Spleen (tissue), 11 donors: Measurements from ENCODE around the gene S100A5. TPM values are rescaled to one million over a fixed set of nuclear protein-coding genes. Genes with fewer than 3 reads are reported as not detected.

Experiments used
- DNase-seq: peaks from one replicate; pipeline ENCODE4 v3.0.0-alpha.2; 2020
- H3K27ac ChIP-seq, 8 donors: fragments of 200-600 bp; sonication (generic) in 7 of 8; 1 replicate in 4 of 8; 2 replicates in 4 of 8; pipeline versions ENCODE4 v1.5.0 to v1.8.0; 2016 to 2021; ENCODE audit warnings: inconsistent platforms in 4 of 8, mild to moderate bottlenecking in 4 of 8, moderate library complexity in 1 of 8
- H3K27me3 ChIP-seq, 7 donors: fragments of 200-600 bp; sonication (generic) in 6 of 7; replicated peaks in 1 of 7; 1 replicate in 4 of 7; 2 replicates in 3 of 7; pipeline versions ENCODE4 v1.5.0 to v1.8.0; 2016 to 2021; ENCODE audit warnings: inconsistent platforms in 3 of 7, mild to moderate bottlenecking in 1 of 7
- H3K36me3 ChIP-seq, 6 donors: fragments of 200-600 bp; sonication (generic) in 5 of 6; 1 replicate in 4 of 6; 2 replicates in 2 of 6; pipeline versions ENCODE4 v1.5.0 to v1.8.0; 2016 to 2021; ENCODE audit warnings: inconsistent platforms in 2 of 6
- H3K4me1 ChIP-seq, 6 donors: fragments of 200-600 bp; sonication (generic) in 5 of 6; 1 replicate in 3 of 6; 2 replicates in 3 of 6; pipeline versions ENCODE4 v1.5.0 to v1.8.0; 2016 to 2021; ENCODE audit warnings: inconsistent platforms in 3 of 6
- H3K4me3 ChIP-seq, 8 donors: fragments of 200-600 bp; sonication (generic) in 7 of 8; 1 replicate in 4 of 8; 2 replicates in 4 of 8; pipeline versions ENCODE4 v1.5.0 to v1.8.0; 2016 to 2021; ENCODE audit warnings: inconsistent platforms in 4 of 8, mild to moderate bottlenecking in 4 of 8, moderate library complexity in 2 of 8
- H3K9me3 ChIP-seq, 8 donors: fragments of 200-600 bp; sonication (generic) in 7 of 8; 1 replicate in 4 of 8; 2 replicates in 4 of 8; pipeline versions ENCODE4 v1.5.0 to v1.8.0; 2016 to 2021; ENCODE audit warnings: inconsistent platforms in 4 of 8
- CTCF ChIP-seq, 11 experiments: fragments of 200-600 bp in 7 of 11; fragments of 450-650 bp in 4 of 11; sonication (generic) in 4 of 11; IDR thresholded peaks in 8 of 11; conservative IDR thresholded peaks in 3 of 11; 1 replicate in 7 of 11; 2 replicates in 4 of 11; pipeline versions ENCODE4 v1.4.0 to v1.8.0; 2016 to 2021; ENCODE audit warnings: antibody characterized with exemption in 11 of 11, inconsistent platforms in 4 of 11, mild to moderate bottlenecking in 1 of 11
- POLR2A ChIP-seq, 3 donors: fragments of 450-650 bp; IDR thresholded peaks; one replicate each; pipeline ENCODE4 v1.5.1; 2017; ENCODE audit warnings: antibody characterized with exemption in 3 of 3, mild to moderate bottlenecking in 1 of 3
- POLR2AphosphoS5 ChIP-seq, 3 donors: sonication (generic); formaldehyde crosslinking; IDR thresholded peaks; one replicate each; pipeline ENCODE4 v1.5.1; 2017; ENCODE audit warnings: antibody characterized with exemption in 3 of 3
- WGBS, 5 donors: extraction: QIAGEN DNeasy Blood & Tissue Kit in 3 of 5; methylation state at CpG; one replicate each; pipeline versions ENCODE4 v1.1.5 to v1.1.7; 2013 to 2018; 5-methylcytosine and 5-hydroxymethylcytosine counted together
- intact Hi-C: fragments of 100-400 bp; cut with DNase I; formaldehyde crosslinking; loops from one replicate; pipeline ENCODE4 v1.15.0; 2023; ENCODE audit warnings: low total_unique reads
- polyA plus RNA-seq, 3 donors: library from polyadenylated mRNA; stranded (reverse); fragments of 200-250 nt; gene quantifications; one replicate each; pipeline ENCODE4 v1.2.1, GENCODE V29; 2013
- total RNA-seq, 7 donors: library from RNA; depleted of rRNA in 3 of 7; stranded (reverse); fragments of >200 nt in 3 of 7; fragmentation: NEBNext Ultra II Directional in 4 of 7; extraction: Animal tissue kit (Norgen Biotek cat#: 25700) in 4 of 7; gene quantifications; one replicate each; pipeline versions ENCODE4 v1.1.0 to v1.2.1, GENCODE V29; 2016 to 2021
- donor health status: healthy with polysubstance abuse.
- donor health status: DM: no; HTN: no; CAD: no; lungs with moderate emphysema.
- donor health status: DM: no; HTN: no; CAD: no.
- donor health status: Bipolar disorder and iron deficiency.
- donor health status: healthy.
- donor health status: DM: no; HTN: no; CAD: no.
- donor health status: DM: yes; HTN: yes; CAD: no.

Gene S100A5
- total and polyA plus RNA-seq, 10 donors: 0.32 to 2.8 (median 0.46) TPM; not detected in 7

- H3K4me1 ChIP-seq: peaks cover 24 to 78% (median 66%) of the 10 kb centered on the region in 6 donors
- H3K27me3 ChIP-seq: no peaks in the 10 kb centered on the region
- H3K4me3 ChIP-seq: no peak overlapping the region
- intact Hi-C loops: no loop called here
- peaks cover 0 to 27% (median 0%) of the 10 kb centered on the region in 6 donors for H3K36me3 ChIP-seq
- no peaks in the 10 kb centered on the region for H3K9me3 ChIP-seq
- 85 to 89% (median 87%) methylated on average over 4 of the region's 4 CpGs for WGBS, 5 donors
- peak overlapping the region in 4 of 8 donors; percentile 73 to 93 (median 88) for H3K27ac ChIP-seq
- peak; percentile 48 for DNase-seq
- TF ChIP-seq POLR2AphosphoS5 (IDR thresholded peaks at IDR 0.05): no peak
- TF ChIP-seq POLR2A (IDR thresholded peaks at IDR 0.05): no peak
- no peak for TF ChIP-seq CTCF (IDR thresholded peaks at IDR 0.05 in 8 of 11, conservative IDR thresholded peaks at IDR 0.05 in 3 of 11)
These were observed 1.2 kb downstream of the S100A5 start for GRCh38 chr1:153539395-153540093.

GRCh38 chr1:153538315-153538821 is 2.4 kb downstream of the S100A5 start:
- H3K4me3 ChIP-seq: no peak overlapping the region
- peaks cover 22 to 78% (median 66%) of the 10 kb centered on the region in 6 donors for H3K4me1 ChIP-seq
- peak overlapping the region in 2 of 8 donors; percentile 9 to 32 for H3K27ac ChIP-seq
- no peaks in the 10 kb centered on the region for H3K9me3 ChIP-seq
- no peaks in the 10 kb centered on the region for H3K27me3 ChIP-seq
- intact Hi-C loops: no loop called here
- DNase-seq: peak; percentile 66
- TF ChIP-seq CTCF (IDR thresholded peaks at IDR 0.05 in 8 of 11, conservative IDR thresholded peaks at IDR 0.05 in 3 of 11) (no peak), POLR2AphosphoS5 (IDR thresholded peaks at IDR 0.05) (no peak), POLR2A (IDR thresholded peaks at IDR 0.05) (no peak)
- peaks cover 0 to 23% (median 0%) of the 10 kb centered on the region in 6 donors for H3K36me3 ChIP-seq
- WGBS, 5 donors: 82 to 90% (median 88%) methylated on average over 6 of the region's 6 CpGs

GRCh38 chr1:153537376-153537730 is 3.4 kb downstream of the S100A5 start:
- DNase-seq: peak; percentile 73
- 95 to 98% (median 97%) methylated on average over 6 of the region's 6 CpGs for WGBS, 5 donors
- TF ChIP-seq CTCF (IDR thresholded peaks at IDR 0.05 in 8 of 11, conservative IDR thresholded peaks at IDR 0.05 in 3 of 11) (no peak), POLR2AphosphoS5 (IDR thresholded peaks at IDR 0.05) (no peak)
- Histone ChIP-seq H3K4me3 (no peak overlapping the region), H3K4me1 (peaks cover 31 to 78% (median 66%) of the 10 kb centered on the region in 6 donors), H3K27me3 (no peaks in the 10 kb centered on the region), H3K9me3 (no peaks in the 10 kb centered on the region), H3K27ac (peak overlapping the region in 2 of 8 donors; percentile 99), H3K36me3 (peaks cover 0 to 13% (median 0%) of the 10 kb centered on the region in 6 donors)
- intact Hi-C loops: no loop called here

GRCh38 chr1:153536671-153537375 is 3.9 kb downstream of the S100A5 start:
- Histone ChIP-seq H3K27me3 (no peaks in the 10 kb centered on the region), H3K4me3 (peak overlapping the region in 6 of 8 donors; percentile 56 to 84 (median 68)), H3K9me3 (no peaks in the 10 kb centered on the region), H3K4me1 (peaks cover 31 to 78% (median 66%) of the 10 kb centered on the region in 6 donors), H3K36me3 (peaks cover 0 to 12% (median 0%) of the 10 kb centered on the region in 6 donors), H3K27ac (peak overlapping the region; percentile 88 to 99 (median 95))
- intact Hi-C loops: no loop called here
- 72 to 87% (median 77%) methylated on average over 9 of the region's 9 CpGs for WGBS, 5 donors
- TF ChIP-seq POLR2AphosphoS5 (IDR thresholded peaks at IDR 0.05) (no peak), CTCF (IDR thresholded peaks at IDR 0.05 in 8 of 11, conservative IDR thresholded peaks at IDR 0.05 in 3 of 11) (no peak), POLR2A (IDR thresholded peaks at IDR 0.05) (no peak)
- DNase-seq: peak; percentile 74
